Colonic mucosa (tissue), 4 donors: ENCODE data around the gene RTN4IP1. TPM values are rescaled to one million over a fixed set of nuclear protein-coding genes. Genes with fewer than 3 reads are reported as not detected.

Experiments used
- DNase-seq: peaks from one replicate; pipeline ENCODE4 v3.0.0-alpha.2; 2020
- H3K27ac ChIP-seq: fragments of 200-600 bp; one replicate; pipeline ENCODE4 v1.8.0; 2021
- H3K27me3 ChIP-seq: fragments of 200-600 bp; one replicate; pipeline ENCODE4 v1.8.0; 2021
- H3K36me3 ChIP-seq: fragments of 200-600 bp; one replicate; pipeline ENCODE4 v1.8.0; 2021
- H3K4me1 ChIP-seq: fragments of 200-600 bp; one replicate; pipeline ENCODE4 v1.8.0; 2021; ENCODE audit warnings: mild to moderate bottlenecking
- H3K4me3 ChIP-seq: fragments of 200-600 bp; one replicate; pipeline ENCODE4 v1.8.0; 2021
- H3K9ac ChIP-seq, 2 donors: one replicate each; pipeline ENCODE4 v1.7.0; 2013; ENCODE audit warnings: control low read depth in 2 of 2, low read depth in 2 of 2, low read length in 2 of 2
- H3K9me3 ChIP-seq: fragments of 200-600 bp; one replicate; pipeline ENCODE4 v1.8.0; 2021
- intact Hi-C: fragments of 100-400 bp; cut with DNase I; formaldehyde crosslinking; loops from one replicate; pipeline ENCODE4 v1.14.1; 2022
- total RNA-seq, 2 donors: library from RNA; stranded (reverse); fragmentation: NEBNext Ultra II Directional in 1 of 2; extraction: Animal tissue kit (Norgen Biotek cat#: 25700) in 1 of 2; gene quantifications; one replicate each; pipeline ENCODE4 v1.2.1, GENCODE V29; 2021
- TF ChIP-seq, protein P1 (sequence below): fragments of 200-600 bp; IDR thresholded peaks from one replicate; pipeline ENCODE4 v1.8.0; 2022; ENCODE audit warnings: antibody characterized with exemption, mild to moderate bottlenecking
- donor health status: healthy.
- donor health status: DM: no; HTN: no; CAD: no.
- donor health status: DM: no; HTN: no; CAD: no.

The RTN4IP1 gene
- total RNA-seq, 2 donors from 2014 or later: 12.2 to 18.5 TPM

DNA sequence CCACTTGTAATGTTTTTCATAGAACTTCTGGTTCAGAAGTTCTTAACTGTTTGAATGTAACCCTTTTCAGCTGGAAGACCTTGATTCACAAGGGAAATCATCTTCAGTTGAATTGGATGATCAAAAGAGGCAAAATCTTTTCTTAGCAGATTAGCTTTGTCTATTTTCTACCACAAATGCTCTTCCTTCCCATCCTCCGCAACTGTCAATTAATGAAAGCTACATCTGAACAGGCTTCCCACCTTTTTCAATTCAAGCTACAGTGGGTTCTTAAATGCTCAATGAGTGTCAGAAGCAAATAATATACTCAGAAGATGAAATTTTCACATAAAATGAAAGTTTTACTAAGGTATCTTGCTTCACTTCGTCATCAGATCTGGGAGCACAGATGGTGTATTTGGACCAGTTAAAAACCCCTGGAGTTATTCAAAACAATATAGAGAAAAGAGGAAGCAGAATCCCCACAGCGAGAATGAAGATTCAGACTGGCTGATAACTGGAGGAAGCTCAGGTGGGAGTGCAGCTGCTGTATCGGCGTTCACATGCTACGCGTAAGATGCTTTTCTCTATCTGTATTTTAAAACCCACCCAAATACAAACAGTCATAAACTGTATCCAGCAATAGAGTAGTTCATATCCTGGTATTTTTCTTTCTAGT lies 19.5 kb upstream of the RTN4IP1 start:
- Histone ChIP-seq H3K27me3 (no peaks in the 10 kb centered on the region), H3K27ac (no peak overlapping the region), H3K4me3 (no peak overlapping the region), H3K4me1 (no peaks in the 10 kb centered on the region), H3K36me3 (peaks cover 1% of the 10 kb centered on the region), H3K9ac (no peak overlapping the region), H3K9me3 (no peaks in the 10 kb centered on the region)
- no peak for DNase-seq
- TF ChIP-seq, protein P1, sequence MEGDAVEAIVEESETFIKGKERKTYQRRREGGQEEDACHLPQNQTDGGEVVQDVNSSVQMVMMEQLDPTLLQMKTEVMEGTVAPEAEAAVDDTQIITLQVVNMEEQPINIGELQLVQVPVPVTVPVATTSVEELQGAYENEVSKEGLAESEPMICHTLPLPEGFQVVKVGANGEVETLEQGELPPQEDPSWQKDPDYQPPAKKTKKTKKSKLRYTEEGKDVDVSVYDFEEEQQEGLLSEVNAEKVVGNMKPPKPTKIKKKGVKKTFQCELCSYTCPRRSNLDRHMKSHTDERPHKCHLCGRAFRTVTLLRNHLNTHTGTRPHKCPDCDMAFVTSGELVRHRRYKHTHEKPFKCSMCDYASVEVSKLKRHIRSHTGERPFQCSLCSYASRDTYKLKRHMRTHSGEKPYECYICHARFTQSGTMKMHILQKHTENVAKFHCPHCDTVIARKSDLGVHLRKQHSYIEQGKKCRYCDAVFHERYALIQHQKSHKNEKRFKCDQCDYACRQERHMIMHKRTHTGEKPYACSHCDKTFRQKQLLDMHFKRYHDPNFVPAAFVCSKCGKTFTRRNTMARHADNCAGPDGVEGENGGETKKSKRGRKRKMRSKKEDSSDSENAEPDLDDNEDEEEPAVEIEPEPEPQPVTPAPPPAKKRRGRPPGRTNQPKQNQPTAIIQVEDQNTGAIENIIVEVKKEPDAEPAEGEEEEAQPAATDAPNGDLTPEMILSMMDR: no peak
- intact Hi-C loops: no loop called here

DNA sequence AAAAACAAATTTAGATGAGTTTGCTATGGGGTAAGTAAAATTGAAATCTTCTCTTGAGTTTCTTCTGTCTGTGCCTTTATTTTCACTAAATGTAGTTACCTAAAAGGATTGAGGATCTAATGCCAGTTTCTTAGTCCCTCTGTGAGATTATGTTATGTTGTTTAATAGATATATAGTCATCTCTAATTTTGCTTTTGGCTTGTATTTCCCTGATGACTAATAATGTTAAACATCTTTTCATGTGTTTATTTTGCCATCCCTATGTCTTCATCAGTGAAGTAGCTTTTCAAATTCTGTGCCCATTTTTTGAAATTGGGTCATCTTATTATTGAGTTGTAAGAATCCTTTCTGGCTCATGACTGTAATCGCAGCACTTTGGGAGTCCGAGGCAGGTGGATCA lies 13.8 kb upstream of the RTN4IP1 start:
- Histone ChIP-seq H3K9ac (no peak overlapping the region), H3K27ac (no peak overlapping the region), H3K4me3 (no peak overlapping the region), H3K4me1 (no peaks in the 10 kb centered on the region), H3K9me3 (no peaks in the 10 kb centered on the region), H3K36me3 (peaks cover 3% of the 10 kb centered on the region), H3K27me3 (no peaks in the 10 kb centered on the region)
- intact Hi-C loops: no loop called here
- TF ChIP-seq, protein P1: no peak
- DNase-seq: no peak

DNA sequence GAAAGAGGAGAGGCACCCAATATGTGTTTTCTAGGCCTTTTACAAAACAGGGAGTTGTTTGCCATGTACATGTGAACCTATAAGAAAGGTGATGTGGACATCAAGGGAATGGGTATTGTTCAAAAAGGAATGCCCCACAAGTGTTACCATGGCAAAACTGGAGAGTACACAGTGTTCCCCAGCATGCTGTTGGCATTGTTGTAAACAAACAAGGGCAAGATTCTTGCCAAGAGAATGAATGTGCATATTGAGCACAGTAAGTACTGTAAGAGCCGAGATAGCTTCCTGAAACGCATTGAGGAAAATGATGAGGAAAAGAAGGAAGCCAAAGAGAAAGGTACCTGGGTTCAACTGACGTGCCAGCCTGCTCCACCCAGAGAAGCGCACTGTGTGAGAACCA lies 13.2 kb upstream of the RTN4IP1 start:
- Histone ChIP-seq H3K36me3 (peaks cover 3% of the 10 kb centered on the region), H3K27me3 (no peaks in the 10 kb centered on the region), H3K27ac (no peak overlapping the region), H3K4me1 (no peaks in the 10 kb centered on the region), H3K9ac (no peak overlapping the region), H3K4me3 (no peak overlapping the region), H3K9me3 (no peaks in the 10 kb centered on the region)
- intact Hi-C loops: no loop called here
- TF ChIP-seq, protein P1: no peak
- no peak for DNase-seq

DNA sequence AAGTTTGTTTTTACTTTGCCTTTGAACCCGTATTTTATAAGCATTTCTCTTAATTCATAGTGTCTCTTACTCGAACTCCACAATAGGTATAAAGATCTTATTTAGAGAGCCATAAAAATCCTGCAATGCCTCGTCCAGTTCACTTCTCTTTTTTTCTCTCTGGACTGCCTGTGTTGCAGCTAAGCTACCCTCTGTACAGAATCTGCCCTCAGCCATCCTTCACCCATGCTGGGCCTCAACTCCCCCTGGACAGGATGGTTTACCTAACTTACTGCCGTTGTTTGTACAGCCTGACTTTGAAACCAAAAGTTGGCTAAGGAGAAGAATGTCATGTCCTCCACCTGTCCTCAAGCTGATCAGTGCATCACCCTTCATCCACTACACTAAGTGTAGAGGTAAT lies 10.5 kb upstream of the RTN4IP1 start:
- Histone ChIP-seq H3K4me3 (no peak overlapping the region), H3K9me3 (no peaks in the 10 kb centered on the region), H3K4me1 (no peaks in the 10 kb centered on the region), H3K27me3 (no peaks in the 10 kb centered on the region), H3K36me3 (peaks cover 3% of the 10 kb centered on the region), H3K9ac (no peak overlapping the region), H3K27ac (no peak overlapping the region)
- intact Hi-C loops: no loop called here
- DNase-seq: no peak
- TF ChIP-seq, protein P1: no peak

DNA sequence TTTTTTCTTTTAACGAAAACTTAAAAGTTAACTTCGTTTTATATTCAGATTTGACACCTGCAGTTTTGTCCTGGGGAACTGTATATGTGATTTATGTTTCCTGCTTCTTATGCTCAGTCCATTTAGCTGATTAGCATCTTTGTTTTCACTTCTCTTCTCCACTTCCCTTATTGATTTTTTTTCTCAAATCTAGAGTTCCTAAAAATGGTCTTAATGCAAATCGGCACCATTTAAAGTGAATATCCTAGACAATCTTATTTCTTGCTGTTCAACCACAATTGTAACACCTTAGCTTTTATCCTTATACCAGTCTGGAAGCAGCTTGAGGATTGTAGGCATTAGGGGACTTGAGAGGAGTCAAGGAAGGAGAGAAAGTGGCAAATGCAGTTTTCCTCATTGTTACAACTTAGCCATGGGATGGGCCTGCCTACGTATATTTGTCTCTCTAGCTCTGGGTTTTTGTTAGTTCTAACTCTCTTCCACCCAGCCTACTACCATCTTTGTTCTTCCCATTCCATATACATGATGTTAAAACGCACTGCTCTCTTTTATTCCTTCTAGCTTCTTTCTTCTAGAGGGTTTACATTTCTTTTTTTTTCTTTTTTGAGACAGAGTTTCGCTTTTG lies 8.5 kb upstream of the RTN4IP1 start:
- no peak overlapping the region for H3K4me3 ChIP-seq
- H3K36me3 ChIP-seq: no peaks in the 10 kb centered on the region
- no peak overlapping the region for H3K9ac ChIP-seq
- DNase-seq: no peak
- intact Hi-C loops: no loop called here
- H3K27ac ChIP-seq: no peak overlapping the region
- H3K27me3 ChIP-seq: no peaks in the 10 kb centered on the region
- TF ChIP-seq, protein P1: no peak
- no peaks in the 10 kb centered on the region for H3K9me3 ChIP-seq
- no peaks in the 10 kb centered on the region for H3K4me1 ChIP-seq
